ENCODE results near the gene YIPF5.

- TF ChIP-seq JUN (IDR thresholded peaks at IDR 0.05; ENCODE audit: borderline replicate concordance, insufficient read depth, insufficient read length, low read depth) (no peak), CTCF (IDR thresholded peaks at IDR 0.05; ENCODE audit: extremely low read depth in 1 of 2, insufficient read depth in 1 of 2, low read depth in 1 of 2, low read length in 2 of 2) (no peak), POLR2AphosphoS5 (IDR thresholded peaks at IDR 0.05; ENCODE audit: insufficient read depth, low read depth, low read length) (no peak), POLR2A (IDR thresholded peaks at IDR 0.05; ENCODE audit: low read depth, low read length) (no peak), MAX (IDR thresholded peaks at IDR 0.05; ENCODE audit: insufficient read depth, insufficient read length) (no peak)
Measured at GRCh38 chr5:144195448-144195847, 25.0 kb upstream of the YIPF5 start.
